Vagina (tissue), 2 donors: Measurements from ENCODE around the gene INTS12.

ENCODE experiments used
- POLR2A ChIP-seq, 2 donors: fragments of 450-650 bp; IDR thresholded peaks; one replicate each; pipeline ENCODE4 v1.6.1; 2017; ENCODE audit warnings: antibody characterized with exemption in 2 of 2, mild to moderate bottlenecking in 2 of 2, moderate library complexity in 2 of 2
- POLR2AphosphoS5 ChIP-seq, 2 donors: sonication (generic); formaldehyde crosslinking; IDR thresholded peaks; one replicate each; pipeline ENCODE4 v1.9.0; 2017; ENCODE audit warnings: antibody characterized with exemption in 2 of 2, mild to moderate bottlenecking in 2 of 2, low read depth in 1 of 2; ENCODE audit not compliant: insufficient read depth in 1 of 2

DNA sequence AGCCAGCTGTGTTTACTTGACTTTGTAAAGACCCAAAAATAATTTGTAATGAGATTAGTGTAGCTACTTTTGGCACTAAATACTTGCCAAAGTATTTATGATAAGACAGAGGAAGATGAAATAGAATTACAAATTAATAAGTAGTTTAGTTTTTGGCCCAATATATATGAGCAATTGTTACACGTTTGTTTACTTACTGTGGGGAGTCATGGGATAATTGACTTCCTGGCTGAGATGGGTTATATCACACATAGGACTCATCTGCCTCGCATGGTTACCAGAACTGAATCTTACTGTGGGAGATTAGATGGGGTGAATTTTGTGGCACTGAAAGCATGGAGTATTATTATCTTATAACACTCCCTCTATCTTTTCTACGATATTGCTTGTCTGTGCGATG, 66.6 kb downstream of the INTS12 start:
- no peak for TF ChIP-seq POLR2AphosphoS5 (IDR thresholded peaks at IDR 0.05; ENCODE audit: insufficient read depth in 1 of 2, low read depth in 1 of 2)
- TF ChIP-seq POLR2A (IDR thresholded peaks at IDR 0.05): no peak
